ENCODE measurements around the gene PTPRN2.

Gene PTPRN2

GRCh38 chr7:157615101-157615817 lies 972.4 kb downstream of the PTPRN2 start:
- no peak for DNase-seq

DNA sequence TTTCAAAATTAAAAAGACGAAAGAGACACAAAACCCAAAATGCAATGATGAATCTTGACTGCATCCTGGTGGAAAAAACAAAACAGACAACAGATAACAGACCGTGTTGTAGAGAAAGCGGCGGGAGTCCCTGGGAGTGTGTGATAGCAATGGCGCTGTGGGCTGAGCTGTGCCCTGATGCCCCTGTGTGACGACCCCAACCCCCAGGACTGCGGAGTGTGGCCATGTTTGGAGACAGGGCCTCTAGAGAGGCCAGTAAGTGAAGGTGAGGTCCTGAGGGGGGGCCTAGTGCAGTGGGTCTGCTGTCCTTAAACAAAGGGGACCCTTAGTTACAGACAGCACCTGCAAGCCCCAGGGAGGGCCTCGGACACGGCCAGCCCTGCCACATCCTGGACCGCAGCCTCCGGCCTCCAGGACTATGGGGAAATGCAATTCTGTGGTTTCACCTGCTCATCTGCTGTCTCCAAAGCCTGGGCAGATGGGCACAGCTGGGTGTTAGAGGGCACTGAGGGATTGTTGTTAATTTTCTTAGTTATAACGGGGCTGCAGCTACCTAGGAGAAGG lies 973.1 kb downstream of the PTPRN2 start:
- no peak for DNase-seq

- DNase-seq: no peak
Observed at GRCh38 chr7:157613575-157614322, 973.9 kb downstream of the PTPRN2 start.

DNA sequence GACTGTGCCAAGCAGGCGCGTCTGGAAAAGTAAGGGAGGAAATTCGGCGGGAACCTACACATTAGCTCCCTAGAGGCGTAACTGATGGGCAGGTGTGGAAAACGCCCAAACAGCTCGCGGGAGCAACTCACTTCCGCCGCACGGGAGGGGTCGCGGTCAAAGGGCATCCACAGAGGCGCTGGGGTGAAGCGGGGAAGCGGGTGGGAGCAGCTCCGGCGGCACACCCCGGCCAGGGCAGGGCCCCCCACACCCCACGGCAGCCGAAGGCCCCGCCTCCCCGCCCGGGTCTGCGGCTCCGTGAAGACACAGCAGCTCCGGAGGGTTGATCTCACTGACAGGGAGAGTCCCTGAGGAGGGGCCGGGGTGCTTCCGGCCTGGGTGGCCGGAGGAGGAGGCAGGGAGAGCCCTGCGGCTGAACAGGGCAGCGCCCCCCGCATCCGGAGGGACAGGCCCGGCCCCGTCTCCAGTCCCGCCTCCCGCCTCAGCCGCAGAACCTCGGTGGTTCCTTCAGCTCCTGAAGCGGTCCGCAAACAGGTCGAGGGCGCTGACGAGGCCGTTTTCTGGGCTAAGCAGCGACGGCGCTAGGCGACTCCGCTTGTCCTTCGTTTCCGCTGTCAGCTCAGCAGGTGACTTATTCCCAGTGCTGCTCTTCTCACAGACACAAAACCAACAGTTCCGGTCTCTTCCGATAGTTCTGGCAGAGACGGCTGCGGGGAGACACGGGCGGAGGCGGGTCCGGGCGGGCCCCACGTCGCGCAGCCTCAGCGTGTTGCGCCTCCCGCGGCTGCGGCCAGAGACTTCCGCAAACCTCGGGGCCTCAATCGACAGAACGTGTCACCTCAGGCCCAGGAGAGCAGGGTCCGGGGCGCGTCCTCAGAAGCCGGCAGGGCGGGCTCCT lies 974.7 kb downstream of the PTPRN2 start:
- peak; percentile 34 to 48 for DNase-seq

DNA sequence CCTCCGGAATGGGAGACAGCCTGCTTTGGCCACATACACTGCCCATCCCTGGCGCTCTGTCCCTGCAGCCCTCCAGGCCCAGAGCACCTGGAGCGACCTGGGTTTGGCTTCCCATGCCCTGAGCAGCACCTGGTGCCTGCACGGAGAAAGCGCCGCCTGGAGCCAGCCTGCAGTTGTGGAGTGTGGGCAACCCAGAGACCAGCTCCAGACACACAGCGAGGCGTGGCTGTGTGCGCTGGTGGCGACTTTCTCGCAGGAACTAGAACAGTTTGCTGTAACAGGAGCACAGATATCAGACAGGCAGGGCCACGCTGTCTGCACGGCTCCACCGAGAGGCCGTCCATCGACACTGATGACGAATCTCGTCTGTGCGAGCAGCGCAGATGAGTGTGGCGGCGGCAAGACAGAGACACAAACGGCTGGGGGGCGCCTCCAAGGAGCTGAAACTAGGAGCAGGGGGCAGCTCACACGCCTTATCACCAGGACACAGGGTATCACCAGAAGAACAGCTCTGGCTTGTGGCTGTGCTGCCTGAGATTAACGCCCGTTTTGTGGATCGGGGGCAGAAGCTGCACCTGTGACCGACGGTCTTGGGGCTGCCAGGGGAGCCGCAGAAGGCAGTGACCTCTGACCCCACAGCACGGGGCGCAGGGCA lies 975.5 kb downstream of the PTPRN2 start:
- no peak for DNase-seq

DNA sequence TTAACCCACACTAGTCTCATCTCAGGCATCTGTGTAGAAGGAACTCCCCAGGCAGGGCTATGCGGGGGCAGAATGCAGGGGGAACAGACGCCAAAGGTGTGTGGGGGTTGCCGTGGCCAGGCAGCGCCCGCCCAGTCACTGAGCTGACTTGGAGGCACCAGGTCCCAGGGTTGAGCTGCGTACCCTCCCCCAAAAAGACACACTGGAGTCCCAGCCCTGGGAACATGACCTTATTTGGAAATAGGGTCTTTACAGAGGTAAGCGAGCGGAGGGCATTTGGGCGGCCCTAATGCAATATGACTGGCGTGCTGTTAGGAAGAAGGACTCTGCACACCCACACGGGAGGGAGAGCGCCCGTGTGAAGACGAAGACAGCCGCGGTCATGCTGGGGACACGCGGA lies 976.3 kb downstream of the PTPRN2 start:
- no peak for DNase-seq

GRCh38 chr7:157610671-157611295 lies 976.8 kb downstream of the PTPRN2 start:
- no peak for DNase-seq

- no peak for DNase-seq
Observed at GRCh38 chr7:157609932-157610640, 977.5 kb downstream of the PTPRN2 start.

DNA sequence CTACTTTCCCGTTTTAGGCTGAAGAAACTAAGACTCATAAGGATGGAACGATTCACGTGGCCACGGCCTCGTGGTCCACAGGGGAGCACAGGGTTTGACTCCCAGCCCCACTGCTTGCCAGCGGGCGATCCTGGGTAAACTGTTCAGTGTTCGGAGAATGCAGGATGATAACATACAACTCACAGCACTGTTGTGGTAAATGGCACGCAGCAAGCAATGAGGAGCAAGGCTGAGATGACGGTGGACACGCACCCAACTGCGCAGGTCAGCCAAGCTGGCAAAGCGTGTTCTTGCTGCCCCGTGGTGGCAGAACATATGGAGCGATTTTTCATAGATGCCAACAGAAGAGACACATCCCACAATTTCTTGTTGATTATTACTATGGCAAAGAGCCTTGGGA lies 978.1 kb downstream of the PTPRN2 start:
- DNase-seq: no peak

- no peak for DNase-seq
Observed at GRCh38 chr7:157607218-157607617, 980.4 kb downstream of the PTPRN2 start.

DNA sequence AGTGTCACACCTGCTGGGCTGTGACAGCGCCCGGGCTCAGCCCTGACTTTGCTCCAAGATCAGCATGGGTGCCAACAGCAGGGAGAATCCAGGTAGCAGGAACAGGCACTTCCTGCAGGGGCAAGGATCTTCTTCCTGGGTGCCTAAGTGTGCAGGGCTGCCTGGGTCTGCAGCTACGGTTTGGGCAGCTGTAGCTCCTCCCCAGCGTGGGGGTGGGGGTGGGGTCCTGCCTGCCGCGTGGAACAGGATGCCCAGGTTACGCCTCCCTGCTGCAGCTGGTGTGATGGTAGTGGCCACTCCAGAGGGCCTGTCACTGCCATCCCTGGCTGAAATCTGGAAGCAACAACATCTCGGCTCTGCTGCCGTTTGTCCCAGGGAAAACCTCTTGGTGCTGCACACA lies 981.5 kb downstream of the PTPRN2 start:
- DNase-seq: no peak

- no peak for DNase-seq
Observed at GRCh38 chr7:157605638-157606037, 982.0 kb downstream of the PTPRN2 start.

DNA sequence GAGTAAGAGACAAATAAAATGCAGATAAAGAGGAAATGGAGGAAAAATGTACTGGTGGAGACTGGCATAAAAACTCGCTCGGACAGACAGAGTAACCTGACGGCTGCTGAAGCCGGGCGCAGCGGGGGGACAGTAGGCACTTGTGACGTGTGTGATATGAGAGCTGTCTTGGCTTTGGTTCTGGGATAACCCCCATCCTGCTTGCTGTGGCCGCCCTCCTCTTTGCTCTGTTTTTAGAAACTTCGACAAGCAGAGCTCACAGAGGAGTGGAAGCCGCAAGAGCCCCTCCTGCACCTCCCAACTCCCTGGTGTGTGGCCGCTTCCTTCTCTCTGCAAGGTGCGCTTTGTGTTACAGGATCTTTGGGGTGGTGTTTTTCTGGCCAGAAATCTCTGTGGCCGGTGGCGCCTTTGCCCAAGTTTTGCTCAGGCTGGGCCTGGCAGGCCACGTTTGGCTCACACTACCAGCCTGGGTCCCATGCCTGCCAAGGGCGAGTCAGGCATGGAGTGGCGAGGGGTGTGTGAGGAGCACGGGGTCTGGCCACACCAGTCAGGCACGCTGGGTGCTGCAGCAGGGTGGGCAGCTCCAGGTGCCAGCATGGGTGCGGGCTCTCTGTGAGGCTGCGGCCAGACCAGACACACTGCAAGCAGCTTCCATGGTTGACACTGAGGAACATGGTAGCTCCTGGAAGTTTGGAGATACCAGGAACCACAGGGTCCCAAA lies 982.8 kb downstream of the PTPRN2 start:
- no peak for DNase-seq

DNA sequence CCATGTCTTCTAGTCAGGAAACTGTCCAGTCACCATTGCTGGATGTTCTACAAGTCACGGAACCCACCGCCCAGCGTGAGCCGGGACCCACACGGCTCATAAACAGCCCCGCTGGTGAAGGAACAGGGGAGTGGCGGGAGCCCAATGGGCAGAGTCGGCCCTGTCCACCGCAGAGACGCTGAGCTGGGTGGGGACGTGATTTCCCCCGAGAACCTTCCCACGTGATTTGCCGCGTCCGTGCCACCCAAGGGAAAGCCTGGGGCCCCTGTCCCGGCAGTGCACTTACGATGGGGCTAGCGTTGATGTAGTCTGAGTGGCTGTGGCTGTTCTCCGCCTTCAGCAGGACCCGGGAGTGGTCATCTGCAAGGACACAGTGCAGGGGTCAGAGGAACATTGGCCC lies 983.9 kb downstream of the PTPRN2 start:
- DNase-seq: no peak

DNA sequence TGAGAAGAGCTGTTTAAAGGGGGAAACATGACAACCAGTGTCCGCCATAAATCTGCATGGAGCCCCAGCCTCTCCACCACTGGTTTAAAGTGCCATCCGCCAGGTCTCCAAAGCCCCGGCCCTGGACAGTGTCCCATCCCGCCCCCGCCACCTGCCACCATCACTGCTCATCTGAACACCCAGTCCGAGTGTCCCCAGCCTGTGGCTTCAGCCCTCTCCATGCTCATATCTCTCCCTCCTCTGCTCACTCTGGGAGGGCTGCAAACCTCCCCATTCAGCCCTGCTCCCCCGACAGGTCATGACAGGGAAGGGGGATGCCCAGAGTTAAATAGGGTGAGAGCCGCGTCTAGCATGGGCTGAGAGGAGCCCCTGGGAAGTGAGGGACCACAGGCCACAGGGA lies 984.6 kb downstream of the PTPRN2 start:
- no peak for DNase-seq

- DNase-seq: no peak
Observed at GRCh38 chr7:157602581-157602980, 985.0 kb downstream of the PTPRN2 start.

DNA sequence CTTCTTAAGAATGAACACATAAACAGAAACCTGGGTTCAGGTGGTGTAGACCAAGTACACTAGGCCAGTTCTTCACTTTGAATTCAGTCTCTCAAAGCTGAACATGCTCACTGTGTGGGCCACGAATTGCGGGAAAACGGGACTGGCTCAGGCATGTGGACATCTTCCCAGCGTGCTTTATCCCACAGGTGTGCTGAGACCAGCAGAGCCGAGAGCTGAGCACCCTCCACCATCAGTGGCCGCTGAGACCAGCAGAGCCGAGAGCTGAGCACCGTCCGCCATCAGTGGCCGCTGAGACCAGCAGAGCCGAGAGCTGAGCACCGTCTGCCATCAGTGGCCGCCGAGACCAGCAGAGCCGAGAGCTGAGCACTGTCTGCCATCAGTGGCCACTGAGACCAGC lies 985.5 kb downstream of the PTPRN2 start:
- DNase-seq: no peak

DNA sequence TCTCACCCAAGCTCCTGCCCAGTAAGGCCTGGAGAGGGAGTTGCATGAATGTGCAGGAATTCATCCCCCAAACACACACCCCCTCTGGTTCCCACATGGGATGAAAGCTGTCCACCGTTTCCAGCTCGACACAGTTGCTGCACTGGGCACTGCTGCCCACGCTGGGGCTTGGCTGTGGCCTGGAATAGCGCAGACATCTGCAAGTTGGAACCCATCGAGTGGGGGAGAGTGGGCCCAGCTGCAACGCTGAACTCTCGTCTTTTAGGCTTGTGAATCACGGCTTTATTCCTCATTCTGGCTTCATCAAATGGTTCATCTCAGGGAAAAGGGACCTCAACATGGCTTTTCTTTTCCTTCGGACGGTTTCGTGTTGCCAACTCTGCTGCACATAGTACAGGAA lies 986.1 kb downstream of the PTPRN2 start:
- DNase-seq: no peak

DNA sequence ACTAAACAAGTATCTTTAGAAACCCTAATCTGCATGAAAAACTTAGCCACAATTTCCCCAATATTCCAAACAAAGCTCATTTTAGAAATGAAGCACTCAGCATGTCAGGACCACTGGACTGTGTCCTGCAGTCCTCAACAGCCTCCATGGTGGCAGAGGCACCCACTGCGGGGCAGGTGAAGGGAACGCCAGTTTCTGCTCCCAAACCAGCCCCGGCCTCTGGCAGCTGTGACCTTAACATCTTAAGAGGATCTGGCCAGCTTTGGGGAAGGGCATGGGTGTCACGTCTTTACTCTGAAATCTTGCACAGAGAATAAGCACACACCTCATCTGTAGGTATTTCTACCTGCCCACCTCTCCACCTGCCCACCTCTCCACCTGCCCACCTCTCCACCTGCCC lies 988.1 kb downstream of the PTPRN2 start:
- no peak for DNase-seq

- DNase-seq: no peak
Observed at GRCh38 chr7:157597562-157597961, 990.1 kb downstream of the PTPRN2 start.

DNA sequence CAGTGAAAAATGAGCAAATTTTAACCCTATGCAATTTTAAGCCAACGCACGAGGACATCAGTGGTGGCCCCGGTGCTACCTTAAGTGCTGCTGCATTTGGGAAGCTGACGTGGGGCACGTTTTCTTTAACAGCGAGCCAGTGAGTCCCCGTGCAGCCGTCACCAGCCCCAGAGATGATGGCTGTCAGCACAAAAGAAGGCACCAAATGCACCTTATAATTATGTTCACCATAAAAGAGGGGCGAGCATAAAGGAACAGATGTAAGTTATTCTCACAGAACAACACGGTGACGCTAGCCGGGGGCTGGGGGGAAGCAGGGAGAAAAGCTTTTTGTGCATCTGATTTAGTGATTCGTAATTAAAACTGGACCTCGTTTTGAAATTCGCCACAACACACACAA lies 990.7 kb downstream of the PTPRN2 start:
- no peak for DNase-seq
